Measurements from ENCODE around the gene DUSP5.

DNA sequence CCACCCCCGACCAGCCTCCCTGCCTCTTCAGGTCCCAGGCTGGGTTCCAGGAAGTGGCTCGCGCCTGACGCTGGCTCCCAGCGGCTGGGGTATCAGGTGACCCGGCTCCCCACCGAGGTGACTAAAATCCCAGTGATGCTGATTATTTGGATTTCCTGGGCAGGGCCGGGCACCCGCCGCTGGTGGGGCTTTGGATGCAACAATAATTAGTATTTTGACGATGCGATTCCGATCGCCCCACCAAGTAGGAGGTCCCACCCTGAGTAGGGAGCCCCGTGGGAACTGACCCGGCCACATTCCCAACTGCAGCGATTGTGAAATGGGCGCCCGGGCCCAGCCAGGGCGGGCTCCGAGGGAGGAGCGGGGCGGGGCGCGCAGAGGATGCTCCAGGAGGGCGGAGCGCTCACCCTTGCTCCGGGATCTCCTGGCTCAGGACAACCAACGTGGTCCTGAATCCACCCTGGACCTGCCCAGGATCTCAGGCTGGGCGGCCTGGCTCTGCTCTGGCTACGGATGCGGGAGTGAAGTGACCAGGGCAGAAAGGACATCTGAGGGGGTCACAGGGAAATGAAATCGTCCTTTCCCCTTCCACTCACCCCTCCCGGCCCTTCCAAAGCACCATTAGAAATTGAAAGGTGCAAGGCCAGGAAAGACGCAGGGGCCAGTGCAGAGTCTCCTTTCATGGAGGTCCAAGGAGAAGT lies 32.6 kb downstream of the DUSP5 start:
- TF ChIP-seq, protein P1, sequence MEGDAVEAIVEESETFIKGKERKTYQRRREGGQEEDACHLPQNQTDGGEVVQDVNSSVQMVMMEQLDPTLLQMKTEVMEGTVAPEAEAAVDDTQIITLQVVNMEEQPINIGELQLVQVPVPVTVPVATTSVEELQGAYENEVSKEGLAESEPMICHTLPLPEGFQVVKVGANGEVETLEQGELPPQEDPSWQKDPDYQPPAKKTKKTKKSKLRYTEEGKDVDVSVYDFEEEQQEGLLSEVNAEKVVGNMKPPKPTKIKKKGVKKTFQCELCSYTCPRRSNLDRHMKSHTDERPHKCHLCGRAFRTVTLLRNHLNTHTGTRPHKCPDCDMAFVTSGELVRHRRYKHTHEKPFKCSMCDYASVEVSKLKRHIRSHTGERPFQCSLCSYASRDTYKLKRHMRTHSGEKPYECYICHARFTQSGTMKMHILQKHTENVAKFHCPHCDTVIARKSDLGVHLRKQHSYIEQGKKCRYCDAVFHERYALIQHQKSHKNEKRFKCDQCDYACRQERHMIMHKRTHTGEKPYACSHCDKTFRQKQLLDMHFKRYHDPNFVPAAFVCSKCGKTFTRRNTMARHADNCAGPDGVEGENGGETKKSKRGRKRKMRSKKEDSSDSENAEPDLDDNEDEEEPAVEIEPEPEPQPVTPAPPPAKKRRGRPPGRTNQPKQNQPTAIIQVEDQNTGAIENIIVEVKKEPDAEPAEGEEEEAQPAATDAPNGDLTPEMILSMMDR (IDR thresholded peaks at IDR 0.05): no peak
- no peak for TF ChIP-seq EP300 (IDR thresholded peaks at IDR 0.05)

All from stomach (tissue), 4 donors.